Adrenal gland (tissue), 12 donors: ENCODE results near the gene ENDOU. TPM values are rescaled to one million over a fixed set of nuclear protein-coding genes. Genes with fewer than 3 reads are reported as not detected.

ENCODE experiments used
- DNase-seq, 7 donors: peaks; one replicate each; pipeline ENCODE4 v3.0.0-alpha.2; 2019 to 2020
- H3K27ac ChIP-seq, 5 donors: fragments of 200-600 bp; sonication (generic) in 4 of 5; 1 replicate in 3 of 5; 2 replicates in 2 of 5; pipeline versions ENCODE4 v1.5.1 to v1.8.0; 2016 to 2020; ENCODE audit warnings: mild to moderate bottlenecking in 1 of 5
- H3K27me3 ChIP-seq: fragments of 200-600 bp; 2 replicates; pipeline ENCODE4 v1.8.0; 2021
- H3K36me3 ChIP-seq, 2 donors: fragments of 200-600 bp; replicated peaks in 1 of 2; 1 replicate in 1 of 2; 2 replicates in 1 of 2; pipeline versions ENCODE4 v1.5.1 to v1.8.0; 2018 to 2022
- H3K4me1 ChIP-seq, 2 donors: fragments of 200-600 bp; replicated peaks in 1 of 2; 1 replicate in 1 of 2; 2 replicates in 1 of 2; pipeline versions ENCODE4 v1.5.1 to v1.8.0; 2018 to 2021
- H3K4me3 ChIP-seq, 4 donors: fragments of 200-600 bp; sonication (generic) in 3 of 4; one replicate each; pipeline ENCODE4 v1.5.1; 2016 to 2018
- H3K9me3 ChIP-seq, 3 donors: fragments of 200-600 bp; sonication (generic) in 1 of 3; replicated peaks in 1 of 3; 1 replicate in 2 of 3; 2 replicates in 1 of 3; pipeline versions ENCODE4 v1.5.1 to v1.8.0; 2016 to 2021
- POLR2A ChIP-seq, 2 donors: fragments of 450-650 bp; IDR thresholded peaks; one replicate each; pipeline ENCODE4 v1.6.1; 2017; ENCODE audit warnings: antibody characterized with exemption in 2 of 2, mild to moderate bottlenecking in 2 of 2, moderate library complexity in 1 of 2
- WGBS, 4 donors: extraction: QIAGEN DNeasy Blood & Tissue Kit in 2 of 4; methylation state at CpG; one replicate each; pipeline versions ENCODE4 v1.1.5 to v1.1.7; 2013 to 2017; 5-methylcytosine and 5-hydroxymethylcytosine counted together
- intact Hi-C, 2 donors: fragments of 100-400 bp; cut with DNase I; formaldehyde crosslinking; loops; one replicate each; pipeline versions ENCODE4 v1.14.1 to v1.15.0; 2022 to 2023
- polyA plus RNA-seq, 3 donors: library from polyadenylated mRNA; stranded (reverse); fragments of 200-250 nt in 2 of 3; fragments of 350-450 nt in 1 of 3; fragmentation: Illumina TruSeq in 1 of 3; extraction: RNeasy Lipid Tissue Mini Kit (QIAGEN cat#74804) in 1 of 3; gene quantifications; one replicate each; pipeline ENCODE4 v1.2.3, GENCODE V29; 2013 to 2014
- total RNA-seq, 9 donors: library from RNA; depleted of rRNA in 4 of 9; stranded (reverse); fragments of >200 nt in 4 of 9; fragments of 120-200 nt in 1 of 9; fragmentation: NEBNext Ultra II Directional in 1 of 9; extraction: Animal tissue kit (Norgen Biotek cat#: 25700) in 1 of 9; gene quantifications; one replicate each; pipeline versions ENCODE4 v1.1.0 to v1.2.4, GENCODE V29; 2013 to 2023
- TF ChIP-seq, protein P1 (sequence below), 6 experiments: fragments of 450-650 bp in 4 of 6; fragments of 200-600 bp in 2 of 6; sonication (generic) in 1 of 6; IDR thresholded peaks; 1 replicate in 5 of 6; 2 replicates in 1 of 6; pipeline versions ENCODE4 v1.5.1 to v1.8.0; 2016 to 2021; ENCODE audit warnings: antibody characterized with exemption in 6 of 6, mild to moderate bottlenecking in 2 of 6, moderate library complexity in 1 of 6
- donor health status: healthy with polysubstance abuse.
- donor health status: Bipolar disorder and iron deficiency.
- donor health status: DM: yes; HTN: yes; CAD: no.
- donor health status: DM: no; HTN: no; CAD: no.
- donor health status: DM: no; HTN: no; CAD: no.
- donor health status: DM: yes; HTN: yes; CAD: no.

The ENDOU gene
- total and polyA plus RNA-seq, 12 donors: 0.11 to 2.6 (median 0.19) TPM; not detected in 3

DNA sequence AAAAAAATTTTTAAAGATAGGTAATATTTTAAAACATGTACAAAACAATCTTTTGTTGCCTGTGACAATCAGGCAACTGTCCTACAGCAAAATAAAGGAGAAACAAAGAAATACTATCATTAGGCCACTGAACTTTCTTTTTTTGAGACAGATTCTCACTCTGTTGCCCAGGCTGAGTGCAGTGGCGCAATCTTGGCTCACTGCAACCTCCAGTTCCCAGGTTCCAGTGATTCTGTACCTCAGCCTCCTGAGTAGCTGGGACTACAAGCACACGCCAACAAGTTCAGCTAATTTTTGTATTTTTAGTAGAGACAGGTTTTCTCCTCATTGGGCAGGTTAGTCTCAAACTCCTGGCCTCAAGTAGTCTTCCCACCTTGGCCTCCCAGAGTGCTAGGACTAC, 36.1 kb downstream of the ENDOU start:
- intact Hi-C loops: no loop called here
- WGBS, 4 donors: 94 to 98% (median 97%) methylated on average over 2 of the region's 2 CpGs
- no peaks in the 10 kb centered on the region for H3K36me3 ChIP-seq
- no peak overlapping the region for H3K27ac ChIP-seq
- no peaks in the 10 kb centered on the region for H3K4me1 ChIP-seq
- TF ChIP-seq POLR2A (IDR thresholded peaks at IDR 0.05): no peak
- TF ChIP-seq, protein P1, sequence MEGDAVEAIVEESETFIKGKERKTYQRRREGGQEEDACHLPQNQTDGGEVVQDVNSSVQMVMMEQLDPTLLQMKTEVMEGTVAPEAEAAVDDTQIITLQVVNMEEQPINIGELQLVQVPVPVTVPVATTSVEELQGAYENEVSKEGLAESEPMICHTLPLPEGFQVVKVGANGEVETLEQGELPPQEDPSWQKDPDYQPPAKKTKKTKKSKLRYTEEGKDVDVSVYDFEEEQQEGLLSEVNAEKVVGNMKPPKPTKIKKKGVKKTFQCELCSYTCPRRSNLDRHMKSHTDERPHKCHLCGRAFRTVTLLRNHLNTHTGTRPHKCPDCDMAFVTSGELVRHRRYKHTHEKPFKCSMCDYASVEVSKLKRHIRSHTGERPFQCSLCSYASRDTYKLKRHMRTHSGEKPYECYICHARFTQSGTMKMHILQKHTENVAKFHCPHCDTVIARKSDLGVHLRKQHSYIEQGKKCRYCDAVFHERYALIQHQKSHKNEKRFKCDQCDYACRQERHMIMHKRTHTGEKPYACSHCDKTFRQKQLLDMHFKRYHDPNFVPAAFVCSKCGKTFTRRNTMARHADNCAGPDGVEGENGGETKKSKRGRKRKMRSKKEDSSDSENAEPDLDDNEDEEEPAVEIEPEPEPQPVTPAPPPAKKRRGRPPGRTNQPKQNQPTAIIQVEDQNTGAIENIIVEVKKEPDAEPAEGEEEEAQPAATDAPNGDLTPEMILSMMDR (IDR thresholded peaks at IDR 0.05): no peak
- H3K4me3 ChIP-seq: no peak overlapping the region
- no peaks in the 10 kb centered on the region for H3K27me3 ChIP-seq
- DNase-seq: no peak
- H3K9me3 ChIP-seq: no peaks in the 10 kb centered on the region

DNA sequence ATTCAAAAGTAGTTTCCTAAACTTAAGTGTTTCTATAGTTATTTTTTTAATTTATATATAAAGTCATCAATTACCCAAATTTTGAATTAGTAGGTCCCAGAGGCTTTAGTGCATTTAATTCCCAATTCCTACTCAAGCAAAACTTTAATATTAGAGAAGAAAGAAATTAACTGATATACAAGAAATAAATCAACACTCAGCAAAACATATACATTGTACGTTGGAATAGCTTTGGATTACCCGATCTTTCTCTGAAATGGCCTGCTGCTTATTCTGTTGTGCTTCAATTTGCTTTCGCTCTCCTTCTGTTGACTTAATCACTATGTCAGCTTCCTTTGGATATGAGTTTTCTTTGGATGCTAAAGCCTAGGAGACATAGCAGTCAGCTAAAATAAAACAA, 37.7 kb downstream of the ENDOU start:
- Histone ChIP-seq H3K27me3 (no peaks in the 10 kb centered on the region), H3K4me1 (no peaks in the 10 kb centered on the region), H3K9me3 (no peaks in the 10 kb centered on the region), H3K4me3 (no peak overlapping the region), H3K36me3 (no peaks in the 10 kb centered on the region), H3K27ac (no peak overlapping the region)
- no peak for DNase-seq
- WGBS, 4 donors: 63 to 96% (median 65%) methylated on average over 3 of the region's 3 CpGs
- TF ChIP-seq, protein P1 (IDR thresholded peaks at IDR 0.05): no peak
- no peak for TF ChIP-seq POLR2A (IDR thresholded peaks at IDR 0.05)
- intact Hi-C loops: no loop called here

DNA sequence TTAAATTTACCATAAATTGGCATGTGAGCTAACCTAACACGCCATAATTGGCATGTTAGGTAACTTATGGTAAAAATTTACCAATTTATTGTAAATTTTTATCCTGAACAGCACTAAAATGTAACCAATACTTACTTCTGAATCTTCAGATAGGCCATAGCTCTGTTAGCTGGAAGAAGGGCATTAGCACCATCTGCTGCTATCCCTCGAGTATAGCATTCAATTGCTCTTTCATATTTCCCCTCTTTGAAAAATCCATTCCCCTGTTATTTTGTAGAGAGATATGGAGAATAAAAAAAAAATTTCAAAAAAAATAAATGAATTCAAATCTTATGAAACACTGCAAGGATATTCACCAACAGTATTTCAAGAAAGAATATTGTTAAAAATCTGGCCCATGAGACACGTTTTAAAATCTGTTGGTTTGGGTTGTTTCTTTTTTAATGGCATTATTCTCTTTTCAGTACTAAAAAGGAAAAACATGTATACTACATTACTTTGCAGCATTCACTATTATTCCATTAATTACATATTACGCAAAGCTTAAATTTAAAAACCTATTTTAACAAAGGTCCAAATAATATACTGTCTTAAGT, 38.5 kb downstream of the ENDOU start:
- intact Hi-C loops: no loop called here
- Histone ChIP-seq H3K9me3 (no peaks in the 10 kb centered on the region), H3K4me3 (no peak overlapping the region), H3K36me3 (no peaks in the 10 kb centered on the region), H3K27me3 (no peaks in the 10 kb centered on the region), H3K4me1 (no peaks in the 10 kb centered on the region), H3K27ac (no peak overlapping the region)
- DNase-seq: peak in 1 of 7 donors; percentile 26
- no peak for TF ChIP-seq POLR2A (IDR thresholded peaks at IDR 0.05)
- TF ChIP-seq, protein P1 (IDR thresholded peaks at IDR 0.05): peak; percentile 43 to 78 (median 66)
- 65 to 73% (median 71%) methylated on average over 4 of the region's 4 CpGs for WGBS, 4 donors

DNA sequence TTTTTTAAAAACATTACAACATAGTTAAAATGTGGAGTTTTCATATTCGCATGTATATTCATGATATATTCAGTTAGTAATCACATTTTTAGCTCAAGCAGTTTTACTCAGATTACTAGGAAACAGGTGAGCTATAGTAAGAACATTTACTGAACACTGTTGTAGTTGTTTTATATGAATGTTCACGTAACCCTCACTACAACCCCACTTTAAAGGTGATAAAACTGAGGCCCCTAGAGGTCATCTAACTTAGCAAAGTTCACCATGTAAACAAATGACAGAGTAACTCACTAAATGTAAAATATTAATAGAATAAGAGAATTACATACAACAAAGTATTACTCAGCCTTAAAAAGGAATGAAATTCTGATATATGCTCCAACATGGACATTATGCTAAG, 45.5 kb downstream of the ENDOU start:
- H3K27me3 ChIP-seq: no peaks in the 10 kb centered on the region
- DNase-seq: no peak
- no peak overlapping the region for H3K4me3 ChIP-seq
- 95 to 98% (median 97%) methylated on average over 2 of the region's 2 CpGs for WGBS, 4 donors
- peaks cover 0 to under 1% of the 10 kb centered on the region in 2 donors for H3K36me3 ChIP-seq
- no peak overlapping the region for H3K27ac ChIP-seq
- intact Hi-C loops: no loop called here
- TF ChIP-seq, protein P1 (IDR thresholded peaks at IDR 0.05): no peak
- no peak for TF ChIP-seq POLR2A (IDR thresholded peaks at IDR 0.05)
- H3K4me1 ChIP-seq: no peaks in the 10 kb centered on the region
- H3K9me3 ChIP-seq: no peaks in the 10 kb centered on the region
